ENCODE results near the gene PDK1.

- TF ChIP-seq CTCF (IDR thresholded peaks at IDR 0.05) (no peak), POLR2A (IDR thresholded peaks at IDR 0.05) (no peak), POLR2AphosphoS5 (IDR thresholded peaks at IDR 0.05) (no peak)
These were observed 15.5 kb upstream of the PDK1 start for GRCh38 chr2:172540421-172540820.
